Measurements from ENCODE around the gene QKI.

QKI gene

GRCh38 chr6:163543321-163543720 lies 128.8 kb downstream of the QKI start:
- peak; percentile 23 for DNase-seq

GRCh38 chr6:163545370-163545769 lies 130.9 kb downstream of the QKI start:
- no peak for DNase-seq

DNA sequence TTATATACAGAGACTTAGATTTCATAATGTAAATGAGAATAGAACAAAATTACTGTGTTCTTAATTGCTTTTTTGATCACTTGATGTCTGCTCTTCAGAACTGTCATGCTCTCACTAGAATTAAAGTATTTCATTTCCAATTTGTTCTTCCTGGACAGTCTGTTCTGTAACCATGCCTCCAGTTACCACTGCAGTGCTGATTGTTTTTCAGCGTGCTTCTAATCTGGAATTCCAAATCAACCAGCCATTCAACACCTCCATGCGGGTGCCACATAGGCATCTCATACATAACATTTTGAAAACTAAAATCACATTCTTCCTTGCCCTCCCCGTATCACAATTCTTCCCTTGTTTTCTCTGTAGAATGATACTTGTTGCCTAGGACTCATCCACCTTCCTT lies 132.8 kb downstream of the QKI start:
- no peak for DNase-seq

DNA sequence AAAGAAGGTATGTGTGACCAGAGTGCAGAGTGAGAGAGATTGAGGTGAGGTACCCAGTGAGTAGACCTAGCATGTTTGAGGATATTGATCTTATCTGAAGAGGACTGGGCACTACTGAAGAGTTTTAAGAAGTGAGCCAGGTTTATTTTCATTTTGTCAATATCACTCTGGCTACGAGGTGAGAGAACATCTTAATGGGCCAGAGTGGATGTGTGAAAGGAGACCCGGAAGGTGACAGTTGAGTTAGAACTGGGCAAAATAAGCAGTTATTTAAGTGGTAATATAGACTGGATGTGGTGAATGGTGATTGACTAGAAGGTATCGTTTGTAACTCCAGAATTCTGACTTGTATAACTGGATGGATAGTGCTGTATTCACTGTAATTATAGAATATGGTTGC lies 134.1 kb downstream of the QKI start:
- no peak for DNase-seq

DNA sequence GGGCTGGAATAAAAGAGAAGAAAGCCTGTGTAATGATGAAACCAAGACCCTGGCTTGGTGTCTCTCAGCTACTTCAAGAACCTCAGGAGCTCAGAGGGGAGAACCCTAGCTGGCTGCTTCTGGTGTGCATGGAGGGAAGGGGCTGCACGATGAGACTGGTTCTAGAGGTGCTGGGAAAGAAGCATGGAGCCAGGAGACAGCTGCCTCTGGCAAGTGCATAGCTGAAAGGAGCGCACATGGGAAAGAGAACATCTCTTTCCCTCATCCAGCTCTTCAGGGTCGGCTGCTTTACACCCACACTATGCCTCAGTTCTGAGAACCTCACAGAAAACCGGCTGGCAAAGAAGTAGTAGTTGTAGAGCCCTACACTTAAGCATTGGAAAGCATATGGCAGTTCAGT lies 139.5 kb downstream of the QKI start:
- no peak for DNase-seq

GRCh38 chr6:163554663-163555062 lies 140.1 kb downstream of the QKI start:
- DNase-seq: no peak

DNA sequence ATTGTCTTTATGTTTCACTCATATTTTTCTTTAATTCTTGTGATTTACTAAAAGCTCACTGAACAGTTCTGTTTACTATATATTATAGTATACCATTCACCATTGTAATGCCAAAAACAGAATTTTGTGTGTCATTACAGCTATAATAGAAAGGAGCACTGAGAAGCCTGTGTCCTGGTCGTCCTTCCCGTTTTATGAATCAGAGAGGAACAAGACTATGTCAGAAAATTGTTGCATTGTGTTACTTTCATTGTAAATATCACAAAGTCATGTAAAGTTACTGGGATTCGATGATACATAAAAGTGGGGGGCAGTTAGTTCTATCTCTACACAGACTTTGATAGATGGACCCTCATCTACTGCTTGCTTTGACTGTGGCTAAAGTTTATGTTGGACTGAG lies 145.1 kb downstream of the QKI start:
- no peak for DNase-seq

- no peak for DNase-seq
These were observed 148.8 kb downstream of the QKI start for GRCh38 chr6:163563318-163563717.

- no peak for DNase-seq
These were observed 150.0 kb downstream of the QKI start for GRCh38 chr6:163564534-163564933.

DNA sequence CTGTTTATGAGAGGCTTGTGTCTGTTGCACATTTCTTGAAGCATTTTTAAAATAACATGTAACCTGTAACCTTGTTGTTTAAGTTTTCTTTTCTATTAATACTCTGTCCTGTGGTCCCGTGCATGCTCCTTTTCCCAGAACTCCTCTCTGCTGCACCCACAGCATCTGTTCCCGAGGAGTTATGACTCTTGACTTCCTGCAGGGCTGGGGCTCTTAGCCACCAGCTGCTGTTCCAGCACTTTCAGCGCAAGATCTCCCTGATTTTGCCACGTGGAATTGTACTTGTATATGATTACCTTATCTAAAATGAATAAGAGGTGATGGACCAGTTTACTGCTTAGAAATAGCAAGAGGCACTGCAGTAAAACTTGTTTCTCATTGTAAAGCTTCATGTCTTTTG lies 150.6 kb downstream of the QKI start:
- DNase-seq: peak; percentile 23

- no peak for DNase-seq
These were observed 151.5 kb downstream of the QKI start for GRCh38 chr6:163566056-163566455.

- DNase-seq: no peak
These were observed 153.8 kb downstream of the QKI start for GRCh38 chr6:163568275-163568674.

DNA sequence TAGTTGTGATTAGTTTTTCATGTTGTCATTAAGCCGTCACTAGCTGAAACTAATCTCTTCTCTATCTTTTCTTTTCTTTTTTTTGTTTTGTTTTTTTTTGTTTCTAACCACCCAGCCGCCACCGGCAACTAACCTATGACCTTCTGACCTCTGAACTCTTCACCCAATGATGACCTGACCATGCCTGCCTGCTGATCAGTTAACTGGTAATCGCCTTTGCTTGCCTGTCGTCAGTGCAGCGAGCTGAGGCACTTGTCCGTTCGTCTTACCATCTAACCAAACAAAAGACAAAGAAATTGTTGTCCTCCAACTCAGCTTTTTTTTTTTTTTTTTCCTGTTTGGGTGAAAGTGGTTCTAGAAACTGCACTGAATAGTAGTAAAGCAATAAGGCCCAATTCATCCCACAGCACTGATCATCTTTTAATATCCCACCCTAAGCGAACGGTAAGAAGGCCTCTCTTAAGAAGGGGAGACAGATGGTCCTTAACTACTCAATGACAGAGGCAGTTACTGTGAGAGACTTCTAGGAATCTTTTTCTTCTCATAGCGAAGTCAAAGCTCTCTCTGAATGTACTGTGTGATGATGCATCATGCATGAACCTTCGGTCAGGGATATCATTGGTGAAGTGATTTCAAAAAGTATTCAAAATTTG lies 156.2 kb downstream of the QKI start:
- no peak for DNase-seq

DNA sequence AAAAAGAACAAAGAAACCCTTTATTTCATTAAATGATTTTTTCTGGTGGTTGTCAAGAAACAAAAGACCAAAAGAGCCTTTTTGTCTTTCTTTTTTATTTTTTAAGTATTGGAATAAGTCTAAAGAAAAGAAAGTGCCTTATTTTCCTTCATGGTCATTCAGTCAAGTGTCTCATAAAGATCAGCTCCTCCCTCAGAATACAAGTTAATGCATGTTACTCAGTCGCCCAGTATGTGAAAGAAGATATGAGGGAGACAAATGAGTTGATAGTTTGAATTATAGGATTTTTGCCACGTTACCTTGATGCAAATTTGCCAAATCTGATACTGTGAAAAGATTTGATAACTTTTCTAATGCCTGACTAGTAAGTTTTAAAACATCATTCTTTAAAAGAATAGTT lies 157.2 kb downstream of the QKI start:
- no peak for DNase-seq

- peak; percentile 35 for DNase-seq
These were observed 158.1 kb downstream of the QKI start for GRCh38 chr6:163572612-163573011.

- no peak for DNase-seq
These were observed 159.1 kb downstream of the QKI start for GRCh38 chr6:163573503-163574179.

GRCh38 chr6:163576114-163576513 lies 161.6 kb downstream of the QKI start:
- DNase-seq: no peak

- DNase-seq: no peak
These were observed 162.9 kb downstream of the QKI start for GRCh38 chr6:163577404-163577803.

GRCh38 chr6:163579111-163579879 lies 164.8 kb downstream of the QKI start:
- DNase-seq: no peak

DNA sequence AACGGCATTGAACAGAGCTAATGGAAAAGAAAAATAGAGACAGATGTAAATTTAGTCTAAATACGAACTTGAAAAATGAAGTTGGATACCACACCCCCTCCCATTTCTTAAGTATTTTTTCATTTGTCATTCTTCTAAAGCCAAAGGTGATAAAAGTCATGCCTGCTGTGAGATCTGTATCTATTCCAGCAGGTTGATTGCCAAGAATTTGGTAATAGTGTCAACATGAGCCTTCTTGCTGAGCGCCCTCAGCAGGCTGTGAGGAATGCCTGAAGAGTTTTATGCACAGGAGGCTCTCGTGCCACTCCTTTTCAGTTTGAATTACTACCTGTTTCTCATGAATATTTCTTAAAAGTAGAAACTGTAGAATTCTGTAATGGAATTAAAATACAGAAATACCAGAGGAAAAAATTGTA lies 165.4 kb downstream of the QKI start:
- DNase-seq: no peak

DNA sequence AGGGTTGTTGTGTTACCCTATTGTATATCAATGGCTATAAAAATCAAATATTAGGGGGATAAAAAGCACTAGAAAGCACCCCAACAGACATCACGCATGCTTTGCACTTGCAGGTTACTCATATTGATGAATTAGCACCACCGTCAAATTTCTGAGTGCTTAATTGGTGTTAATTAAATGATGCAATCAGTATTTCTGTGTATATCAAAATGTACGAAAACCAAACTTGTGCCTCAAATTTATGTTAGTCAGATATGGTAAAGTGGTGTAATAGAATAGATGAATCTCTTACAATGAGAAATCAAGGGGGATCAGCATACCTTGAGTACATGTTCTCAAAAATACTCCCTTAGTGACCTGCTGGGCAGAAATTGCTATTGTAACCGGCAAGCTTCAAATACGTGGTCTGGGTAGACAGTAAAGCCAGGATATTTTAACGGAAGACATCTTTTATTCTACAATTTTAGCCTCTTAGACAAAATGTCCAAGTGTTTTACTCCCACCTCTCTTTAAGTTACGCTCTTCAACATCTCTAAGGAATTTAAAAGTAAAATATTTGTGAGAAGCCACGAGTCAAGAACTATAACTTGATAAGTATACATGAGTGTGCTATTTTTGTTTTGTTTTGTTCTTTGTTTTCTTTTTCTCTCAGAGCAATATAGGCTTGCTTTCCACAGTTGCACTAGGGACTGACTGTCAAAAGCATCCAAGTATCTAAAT lies 166.0 kb downstream of the QKI start:
- no peak for DNase-seq

DNA sequence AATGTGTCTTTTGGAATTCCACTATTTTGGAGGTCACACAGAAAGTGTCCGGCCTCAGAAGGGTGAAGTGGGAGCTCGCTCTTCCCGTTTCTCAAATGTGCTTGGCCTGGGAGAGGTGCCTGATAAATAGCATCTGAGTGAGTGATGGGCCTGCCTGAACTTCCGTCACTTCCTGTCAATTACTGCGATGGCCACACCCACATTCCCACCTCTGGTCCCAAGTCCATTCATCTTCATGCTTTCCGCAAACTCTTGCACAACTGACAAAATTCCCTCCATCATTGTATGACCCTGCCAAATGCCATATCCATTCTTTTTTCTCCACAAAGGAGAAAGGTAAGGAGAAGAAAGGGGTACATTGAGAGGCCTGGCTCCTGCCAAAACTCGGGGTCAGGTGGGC lies 169.0 kb downstream of the QKI start:
- DNase-seq: no peak

DNA sequence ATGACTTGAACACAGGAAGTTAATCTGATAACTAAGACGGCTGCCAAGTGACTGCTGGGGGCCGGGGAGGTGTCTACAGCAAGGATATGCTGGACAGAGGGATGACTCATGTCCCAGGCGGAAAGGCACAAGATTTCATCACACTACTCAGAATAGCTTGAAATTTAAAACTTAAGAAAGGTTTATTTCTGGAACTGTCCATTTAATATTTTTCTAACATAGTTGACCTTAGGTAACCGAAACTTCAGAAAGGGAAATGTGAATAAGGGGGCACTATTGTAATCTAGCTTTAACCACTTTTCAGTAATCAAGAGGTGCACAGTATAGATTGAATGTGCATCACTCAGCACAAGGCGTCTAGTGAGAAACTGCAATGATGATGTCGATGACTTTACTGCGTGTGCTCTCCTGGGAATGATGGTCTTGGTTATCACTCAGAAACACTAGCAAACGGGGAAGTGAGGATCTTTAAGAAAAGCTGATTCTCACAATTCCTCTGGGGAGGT lies 171.5 kb downstream of the QKI start:
- no peak for DNase-seq
